ENCODE results near the gene TECR.
"Not testable (repeated sequence)": the region's sequence is repeated elsewhere in the genome, so short reads cannot be mapped to it uniquely, and the experiment has no call there.

The TECR gene

DNA sequence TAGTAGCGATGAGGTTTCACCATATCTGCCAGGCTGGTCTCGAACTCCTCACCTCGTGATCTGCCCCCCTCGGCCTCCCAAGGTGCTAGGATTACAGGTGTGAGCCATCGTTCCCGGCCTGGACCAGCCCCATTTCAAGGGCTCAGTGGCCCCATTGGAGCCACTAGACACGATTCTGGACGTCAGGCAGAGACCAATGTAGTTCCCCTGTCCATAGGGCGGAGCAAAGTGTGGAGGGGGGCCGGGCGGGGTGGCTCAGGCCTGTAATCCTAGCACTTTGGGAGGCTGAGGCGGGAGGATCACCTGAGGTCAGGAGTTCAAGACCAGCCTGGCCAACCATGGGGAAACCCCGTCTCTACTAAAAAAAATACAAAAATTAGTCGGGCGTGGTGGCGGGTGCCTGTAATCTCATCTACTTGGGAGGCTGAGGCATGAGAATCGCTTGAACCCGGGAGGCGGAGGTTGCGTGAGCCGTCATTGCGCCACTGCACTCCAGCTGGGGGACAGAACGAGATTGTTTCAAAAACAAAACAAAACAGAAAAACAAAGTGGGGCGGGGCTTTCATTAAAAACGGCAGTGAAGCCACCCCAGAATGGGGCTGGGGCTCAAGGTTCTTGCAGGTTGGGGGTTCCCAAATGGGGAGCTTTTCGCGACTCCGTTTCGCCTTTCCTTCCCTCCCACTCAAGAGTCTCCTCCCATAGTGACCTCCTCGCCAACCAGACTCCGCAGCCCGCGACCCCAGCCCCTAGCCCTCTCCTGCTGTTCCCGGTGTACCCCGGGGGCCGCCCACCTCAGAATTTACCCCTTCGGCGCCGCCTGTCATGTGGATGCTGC lies 758 bp upstream of the TECR start:
- in situ Hi-C loops (cut with HindIII; ENCODE audit: low pct_ligation_motif_present, low pct_unique_long_range_greater_than_20kb, low sequenced_read_pairs): no loop called here
- no peak for DNase-seq

DNA sequence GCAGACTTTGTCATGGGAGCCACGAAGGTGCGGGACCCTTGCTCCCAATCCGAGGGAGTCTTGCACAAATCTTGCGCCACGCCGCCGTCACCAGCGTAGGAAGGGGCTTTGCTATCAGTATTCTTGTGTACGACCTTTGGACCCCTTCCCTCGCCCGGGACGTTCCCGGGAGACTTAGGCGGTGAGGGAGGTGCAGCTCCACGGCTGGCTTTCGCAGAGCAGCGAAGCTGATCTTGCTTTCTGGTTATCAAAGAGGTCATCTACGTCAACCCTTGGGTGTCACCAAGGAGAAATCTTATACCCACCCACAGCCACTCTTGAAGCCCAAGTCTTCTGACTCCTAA lies 583 bp downstream of the TECR start:
- DNase-seq: no peak
- in situ Hi-C loops (cut with HindIII; ENCODE audit: low pct_ligation_motif_present, low pct_unique_long_range_greater_than_20kb, low sequenced_read_pairs): no loop called here

DNA sequence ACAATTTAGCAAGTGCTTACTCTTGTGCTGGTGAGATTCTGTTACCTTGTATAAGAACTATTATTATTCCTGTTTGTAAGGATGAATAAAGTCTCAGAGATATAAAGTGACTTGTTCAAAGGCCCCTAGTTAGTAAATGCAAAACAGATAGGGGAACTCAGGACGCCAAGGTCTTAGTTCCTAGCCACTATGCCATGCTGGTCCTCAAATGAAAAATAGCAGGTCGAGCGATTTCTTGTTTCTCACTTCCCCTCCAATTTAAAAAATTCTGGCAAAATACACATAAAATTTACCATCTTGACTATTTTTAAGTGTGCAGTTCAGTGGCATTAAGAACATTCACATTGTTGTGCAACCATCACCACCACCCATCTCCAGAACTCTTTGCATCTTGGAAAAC lies 1.1 kb downstream of the TECR start:
- DNase-seq: no peak

DNA sequence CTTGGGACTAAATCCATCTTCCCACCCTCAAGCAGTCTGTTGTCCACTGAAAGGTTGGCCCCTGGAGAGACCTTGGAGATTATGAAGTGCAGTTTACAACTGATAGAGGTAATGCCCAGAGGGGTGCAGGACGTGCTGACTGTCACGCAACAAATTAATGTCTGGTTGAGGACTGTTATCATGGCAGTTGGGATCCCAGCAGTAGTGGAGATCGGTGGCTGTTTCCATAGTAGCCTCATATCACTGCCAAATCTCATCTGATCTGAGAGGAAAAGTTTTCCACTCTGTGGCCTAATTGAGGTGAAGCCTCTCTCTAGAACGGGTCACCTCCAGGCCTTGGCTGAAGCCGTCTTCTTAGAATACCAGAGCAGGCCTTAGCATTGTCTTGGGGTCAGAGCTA lies 4.1 kb downstream of the TECR start:
- no peak for DNase-seq
- in situ Hi-C loops (cut with HindIII; ENCODE audit: low pct_ligation_motif_present, low pct_unique_long_range_greater_than_20kb, low sequenced_read_pairs): no loop called here

More for the DNA sequence above, 1.1 kb downstream of the TECR start:
- in situ Hi-C loops (cut with HindIII; ENCODE audit: low pct_ligation_motif_present, low pct_unique_long_range_greater_than_20kb, low sequenced_read_pairs): no loop called here

DNA sequence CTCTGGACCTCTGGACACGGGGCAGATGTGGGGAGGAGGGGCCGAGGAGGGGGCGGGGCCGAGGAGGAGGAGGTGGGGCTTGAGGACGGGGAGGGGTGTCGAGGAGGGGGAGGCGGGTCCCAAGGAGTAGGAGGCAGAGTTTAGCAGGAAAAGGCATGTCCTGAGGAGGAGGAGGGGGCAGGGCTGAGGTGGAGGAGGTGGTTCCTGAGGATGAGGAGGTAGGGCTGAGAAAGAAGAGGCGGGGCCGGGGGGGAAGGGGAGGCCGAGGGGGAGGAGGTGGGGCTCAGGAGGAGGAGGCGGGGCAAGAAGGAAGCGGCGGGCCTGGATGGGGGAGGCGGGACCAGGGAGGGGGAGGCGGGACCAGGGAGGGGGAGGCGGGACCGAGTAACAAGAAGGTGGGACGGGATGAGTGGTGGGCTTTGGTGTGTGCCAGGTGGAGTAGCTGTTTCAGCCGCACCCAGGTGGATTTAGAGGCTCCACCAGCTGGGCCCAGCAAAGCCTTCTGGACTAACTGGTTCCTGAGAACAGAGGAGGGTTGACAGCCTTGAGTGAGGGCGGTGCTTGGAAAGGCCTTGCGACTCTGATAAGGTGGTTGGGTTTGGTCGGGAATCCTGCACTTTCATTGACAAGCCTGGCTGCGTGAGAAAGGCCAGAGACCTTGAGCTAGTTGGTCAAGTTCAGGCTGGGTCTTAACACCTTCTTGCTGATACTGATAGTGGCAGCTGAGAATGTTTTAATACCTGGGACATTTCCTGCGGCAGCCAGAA lies 7.7 kb downstream of the TECR start:
- DNase-seq: no peak
- in situ Hi-C loops (cut with HindIII; ENCODE audit: low pct_ligation_motif_present, low pct_unique_long_range_greater_than_20kb, low sequenced_read_pairs): no loop called here

DNA sequence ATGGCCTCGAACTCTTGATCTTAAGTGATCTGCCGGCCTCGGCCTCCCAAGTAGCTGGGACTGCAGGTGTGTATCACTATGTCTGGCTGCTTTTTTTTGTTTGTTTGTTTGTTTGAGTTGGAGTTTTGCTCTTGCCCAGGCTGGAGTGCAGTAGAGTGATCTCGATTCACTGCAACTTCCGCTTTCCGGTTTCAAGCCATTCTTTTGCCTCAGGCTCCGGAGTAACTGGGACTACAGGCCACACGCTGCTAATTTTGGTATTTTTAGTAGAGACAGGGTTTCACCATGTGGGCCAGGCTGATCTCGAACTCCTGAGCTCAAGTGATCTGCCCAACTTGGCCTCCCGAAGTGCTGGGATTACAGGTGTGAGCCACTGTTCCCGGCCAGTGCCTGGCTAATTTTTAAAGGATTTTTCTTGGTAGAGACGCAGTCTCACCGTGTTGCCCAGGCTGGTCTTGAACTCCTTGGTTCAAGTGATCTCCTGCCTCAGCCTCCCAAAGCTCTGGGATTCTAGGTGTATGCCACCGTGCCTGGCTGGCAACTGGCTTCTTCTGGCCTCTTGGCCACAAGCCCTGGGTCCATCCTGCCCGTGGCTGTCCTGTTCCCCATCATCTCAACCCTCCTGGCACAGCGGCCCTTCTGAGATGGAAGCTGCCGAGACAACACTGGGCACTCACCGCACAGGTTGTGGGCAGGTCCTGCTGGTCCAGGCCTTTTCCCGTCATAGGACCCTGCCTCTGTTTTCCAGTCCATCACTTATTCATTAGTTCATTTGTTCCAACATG lies 11.5 kb downstream of the TECR start:
- DNase-seq: no peak
- in situ Hi-C loops (cut with HindIII; ENCODE audit: low pct_ligation_motif_present, low pct_unique_long_range_greater_than_20kb, low sequenced_read_pairs): no loop called here

DNA sequence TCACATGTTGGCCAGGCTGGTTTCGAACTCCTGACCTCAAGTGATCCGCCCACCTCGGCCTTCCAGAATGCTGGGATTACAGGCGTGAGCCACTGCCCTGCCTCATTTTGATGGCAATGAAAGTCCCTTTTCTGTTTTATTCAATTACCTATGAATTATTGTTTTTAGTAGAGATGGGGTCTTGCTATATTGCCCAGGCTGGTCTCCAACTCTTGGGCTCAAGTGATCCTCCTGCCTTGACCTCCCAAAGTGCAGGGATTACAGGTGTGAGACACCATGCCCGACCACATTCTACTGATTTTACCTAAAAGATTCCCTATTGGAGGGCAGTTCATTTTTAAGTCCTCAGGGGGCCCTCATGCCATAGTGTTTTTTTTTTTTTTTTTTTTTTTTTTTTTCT lies 12.6 kb downstream of the TECR start:
- in situ Hi-C loops (cut with HindIII; ENCODE audit: low pct_ligation_motif_present, low pct_unique_long_range_greater_than_20kb, low sequenced_read_pairs); DNase-seq: not testable (repeated sequence)

DNA sequence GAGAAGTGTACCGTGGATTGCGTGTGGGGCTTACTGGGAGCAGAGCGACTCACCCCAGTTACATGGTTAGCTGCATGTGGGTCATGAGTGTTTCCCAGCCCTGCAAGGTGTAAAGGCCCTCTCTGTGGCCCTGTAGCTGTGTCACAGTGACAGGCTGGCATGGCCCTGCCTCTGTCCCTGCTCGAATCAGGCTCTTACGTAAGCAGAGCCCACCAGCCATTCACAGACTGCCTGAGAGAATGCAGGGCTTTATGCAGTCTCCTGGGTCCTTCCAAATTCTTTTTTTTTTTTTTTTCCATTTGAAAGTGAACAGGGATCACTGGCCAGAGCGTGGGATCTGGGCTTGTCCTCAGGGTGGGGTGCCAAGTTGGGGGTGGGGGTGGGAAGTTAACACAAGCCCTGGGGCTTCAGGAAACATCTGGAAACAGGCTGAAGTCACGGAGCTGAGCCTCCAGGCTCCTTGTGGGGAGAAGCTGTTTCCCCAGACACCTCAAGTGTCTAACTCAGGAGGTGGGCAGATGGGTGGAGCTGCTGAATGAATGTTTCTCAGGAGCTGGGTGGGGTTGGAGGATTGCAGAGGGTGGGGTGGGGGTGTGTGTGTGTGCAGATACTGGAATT lies 13.4 kb downstream of the TECR start:
- in situ Hi-C loops (cut with HindIII; ENCODE audit: low pct_ligation_motif_present, low pct_unique_long_range_greater_than_20kb, low sequenced_read_pairs): no loop called here
- no peak for DNase-seq

DNA sequence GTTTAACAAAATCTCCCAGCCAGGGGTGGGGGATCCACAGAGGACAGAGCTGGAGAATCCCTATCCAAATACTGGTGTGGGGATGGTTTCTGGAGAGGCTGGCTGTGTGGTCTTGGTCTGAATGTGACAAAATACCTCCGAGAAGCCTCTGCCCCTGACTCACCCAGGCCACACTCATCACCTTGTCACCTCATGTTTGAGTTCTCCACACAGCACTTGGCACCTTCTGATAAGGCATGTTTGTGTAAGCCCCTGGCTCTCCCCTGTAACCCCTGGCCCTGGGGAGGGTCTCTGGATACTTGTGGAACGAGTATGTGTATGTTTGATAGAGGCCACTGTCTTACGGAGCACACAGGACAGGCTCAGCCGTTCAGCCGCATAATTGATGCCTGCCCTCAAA lies 14.7 kb downstream of the TECR start:
- in situ Hi-C loops (cut with HindIII; ENCODE audit: low pct_ligation_motif_present, low pct_unique_long_range_greater_than_20kb, low sequenced_read_pairs): no loop called here

DNA sequence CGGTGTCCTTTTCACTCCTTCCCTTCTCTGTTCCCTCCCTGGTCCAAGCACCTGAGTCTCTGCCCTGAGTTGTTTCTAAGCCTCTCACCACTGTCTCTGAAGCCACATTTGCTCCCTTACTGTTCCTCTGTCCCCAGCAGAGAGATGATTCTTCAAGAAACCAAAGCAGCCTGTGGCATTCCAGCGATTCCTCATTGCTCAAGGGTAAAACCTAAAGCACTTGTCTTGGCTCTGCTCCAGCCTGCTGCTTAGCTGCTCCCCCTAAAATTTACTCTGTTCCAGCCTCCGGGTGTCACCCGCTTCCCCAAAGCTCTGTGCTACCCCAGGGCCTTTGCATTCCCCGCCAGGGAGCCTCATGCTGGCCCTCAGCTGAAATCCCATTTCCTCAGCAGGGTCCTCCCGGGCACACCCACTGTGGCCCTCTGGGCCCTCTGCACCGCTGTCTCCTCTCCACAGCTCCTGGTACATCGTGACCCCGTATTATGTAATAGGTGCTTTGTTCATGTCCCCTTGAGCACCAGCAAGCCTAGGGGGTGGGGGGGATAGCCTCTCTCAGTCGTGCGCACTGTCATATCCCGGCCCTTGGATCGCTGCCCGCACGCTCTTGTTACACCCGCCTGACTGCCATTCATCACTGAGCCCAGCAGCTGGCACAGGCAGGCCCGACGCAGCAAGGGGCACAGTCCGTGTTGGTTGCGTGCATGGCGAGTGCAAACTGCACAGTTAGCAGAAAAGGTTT lies 15.8 kb downstream of the TECR start:
- in situ Hi-C loops (cut with HindIII; ENCODE audit: low pct_ligation_motif_present, low pct_unique_long_range_greater_than_20kb, low sequenced_read_pairs): no loop called here
- DNase-seq: no peak

More for the DNA sequence above, 14.7 kb downstream of the TECR start:
- DNase-seq: no peak

DNA sequence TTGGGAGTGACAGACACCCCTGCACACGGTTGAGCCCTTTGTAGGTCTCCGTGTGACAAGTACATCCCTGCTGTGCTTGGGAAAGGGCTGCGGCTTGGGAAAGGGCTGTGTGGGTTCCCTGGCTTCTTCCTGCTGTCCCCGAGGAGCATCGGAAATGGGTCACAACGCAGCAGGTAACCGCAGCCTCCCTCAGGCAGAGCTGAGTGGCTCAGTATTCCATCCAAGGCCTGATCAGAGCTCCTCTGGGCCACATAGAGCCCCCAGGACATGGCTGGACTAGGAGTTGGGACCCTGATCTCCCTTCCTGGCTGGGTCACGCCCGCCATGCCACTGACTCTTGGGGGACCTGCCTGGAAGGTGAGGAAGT lies 16.3 kb downstream of the TECR start:
- in situ Hi-C loops (cut with HindIII; ENCODE audit: low pct_ligation_motif_present, low pct_unique_long_range_greater_than_20kb, low sequenced_read_pairs): no loop called here
- DNase-seq: no peak

DNA sequence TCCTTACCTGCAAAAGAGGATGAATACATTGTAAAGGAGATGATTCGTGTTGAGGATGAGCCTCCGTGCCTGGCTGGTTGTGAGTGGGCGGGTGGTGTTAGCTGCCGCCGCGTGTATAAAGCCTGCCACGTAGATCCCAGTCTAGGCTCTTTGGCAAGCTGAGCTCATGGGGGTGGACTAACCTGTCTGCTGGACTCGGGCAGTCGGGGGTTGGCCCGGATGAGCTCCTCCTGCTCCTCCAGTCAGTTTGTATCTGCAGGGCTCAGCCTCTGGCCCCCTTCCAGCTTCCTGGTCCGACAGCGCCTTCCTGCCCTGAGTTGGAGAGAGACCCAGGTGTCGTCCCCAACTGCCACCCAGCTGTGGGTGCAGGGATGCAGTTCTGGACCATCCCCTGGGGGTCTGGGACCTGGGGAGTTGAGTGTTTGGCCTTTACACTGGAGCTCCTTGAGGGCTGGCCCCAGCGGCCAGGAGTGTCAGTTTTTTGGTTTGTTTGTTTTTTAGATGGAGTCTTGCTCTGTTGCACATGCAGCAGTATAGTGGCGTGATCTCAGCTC lies 20.9 kb downstream of the TECR start:
- in situ Hi-C loops (cut with HindIII; ENCODE audit: low pct_ligation_motif_present, low pct_unique_long_range_greater_than_20kb, low sequenced_read_pairs): no loop called here

DNA sequence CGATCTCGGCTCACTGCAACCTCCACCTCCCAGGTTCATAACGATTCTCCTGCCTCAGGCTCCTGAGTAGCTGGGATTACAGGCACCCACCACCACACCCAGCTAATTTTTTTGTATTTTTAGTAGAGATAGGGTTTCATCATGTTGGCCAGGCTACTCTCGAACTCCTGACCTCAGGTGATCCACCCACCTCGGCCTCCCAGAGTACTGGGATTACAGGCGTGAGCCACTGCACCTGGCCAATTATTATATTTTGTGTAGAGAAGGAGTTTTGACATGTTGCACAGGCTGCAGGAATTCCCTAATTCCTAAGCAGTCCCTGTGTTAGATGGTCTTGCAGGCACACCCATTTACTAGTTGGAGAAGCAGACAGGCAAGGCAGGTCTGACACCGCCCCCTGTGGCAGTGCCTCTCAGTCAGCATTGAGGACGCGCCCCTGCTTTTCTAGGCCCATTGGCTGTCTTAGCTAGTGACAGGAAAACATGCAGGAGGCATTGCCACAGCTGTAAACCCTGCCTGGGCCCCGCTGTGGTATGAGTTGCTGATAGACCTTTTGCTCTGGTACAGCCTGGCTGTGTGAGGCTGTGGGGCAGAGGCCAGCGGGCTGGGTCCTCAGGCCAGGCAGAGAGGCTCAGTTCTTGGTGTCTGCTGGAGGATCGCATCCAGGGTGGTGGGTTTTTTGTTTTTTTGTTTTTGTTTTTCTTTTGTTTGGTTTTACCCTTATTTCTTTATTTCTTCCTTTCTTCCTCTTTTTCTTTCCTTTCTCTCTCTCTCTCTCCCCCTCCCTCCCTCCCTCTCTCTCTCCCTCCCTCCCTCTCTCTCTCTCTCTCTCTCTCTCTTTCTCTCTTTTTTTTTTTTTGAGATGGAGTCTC lies 22.0 kb downstream of the TECR start:
- in situ Hi-C loops (cut with HindIII; ENCODE audit: low pct_ligation_motif_present, low pct_unique_long_range_greater_than_20kb, low sequenced_read_pairs); DNase-seq: not testable (repeated sequence)

More for the DNA sequence above, 20.9 kb downstream of the TECR start:
- DNase-seq: no peak

DNA sequence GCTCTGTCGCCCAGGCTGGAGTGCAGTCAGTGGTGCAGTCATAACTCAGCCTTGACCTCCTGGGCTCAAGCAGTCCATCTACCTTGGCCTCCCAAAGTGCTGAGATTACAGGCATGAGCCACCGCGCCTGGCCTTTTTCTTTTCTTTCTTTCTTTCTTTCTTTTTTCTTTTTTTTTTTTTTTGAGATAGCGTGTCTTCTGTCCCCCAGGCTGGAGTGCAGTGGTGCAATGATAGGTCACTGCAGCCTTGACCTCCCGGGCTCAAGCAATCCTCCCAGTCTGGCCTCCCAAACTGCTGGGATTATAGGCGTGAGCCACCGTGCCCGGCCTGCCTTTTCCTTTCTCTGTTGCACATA lies 22.6 kb downstream of the TECR start:
- in situ Hi-C loops (cut with HindIII; ENCODE audit: low pct_ligation_motif_present, low pct_unique_long_range_greater_than_20kb, low sequenced_read_pairs); DNase-seq: not testable (repeated sequence)

DNA sequence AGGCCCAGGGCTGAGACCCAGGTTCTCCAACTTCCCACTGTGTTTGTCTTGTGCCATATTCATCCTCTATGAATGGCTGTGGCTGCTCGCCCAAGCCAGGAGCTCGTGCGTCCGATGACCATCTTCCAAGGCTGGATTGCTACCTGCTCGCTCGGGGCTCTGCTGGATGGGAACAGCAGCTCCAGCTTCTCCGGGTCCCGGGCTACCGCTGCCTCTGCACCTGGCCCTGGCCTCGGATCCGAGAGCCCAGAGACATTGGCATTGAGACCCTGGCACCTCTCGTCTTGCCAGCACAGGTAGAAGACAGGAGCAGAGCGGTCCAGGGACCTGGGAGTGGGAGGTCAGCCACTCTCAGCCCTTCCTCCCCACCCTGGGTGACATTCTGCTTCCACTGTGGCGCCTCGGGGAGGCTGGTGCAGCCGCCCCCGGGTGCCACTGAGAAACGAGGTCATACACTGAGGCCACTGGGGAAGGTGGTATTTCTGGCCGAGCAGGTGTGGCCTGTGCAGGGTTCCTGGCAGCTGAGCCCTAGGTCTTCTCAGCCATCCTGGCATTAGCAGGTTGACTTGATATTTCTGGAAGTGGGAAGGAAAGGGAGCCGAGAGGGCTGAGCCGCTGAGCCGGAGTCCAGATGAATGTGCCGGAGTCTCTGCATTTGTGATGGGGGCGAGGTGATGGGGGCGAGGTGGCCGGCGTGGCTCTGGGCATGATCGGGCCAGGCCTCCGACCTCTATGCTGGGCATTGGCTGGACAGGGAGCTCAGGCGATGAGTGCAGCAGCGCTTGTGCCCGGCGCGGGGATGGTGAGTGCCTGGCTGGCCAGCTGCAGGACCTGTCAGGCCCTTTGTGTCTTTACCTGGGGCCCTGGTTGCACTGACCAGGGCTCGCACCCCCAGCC lies 23.9 kb downstream of the TECR start:
- no peak for DNase-seq
- in situ Hi-C loops (cut with HindIII; ENCODE audit: low pct_ligation_motif_present, low pct_unique_long_range_greater_than_20kb, low sequenced_read_pairs): no loop called here

DNA sequence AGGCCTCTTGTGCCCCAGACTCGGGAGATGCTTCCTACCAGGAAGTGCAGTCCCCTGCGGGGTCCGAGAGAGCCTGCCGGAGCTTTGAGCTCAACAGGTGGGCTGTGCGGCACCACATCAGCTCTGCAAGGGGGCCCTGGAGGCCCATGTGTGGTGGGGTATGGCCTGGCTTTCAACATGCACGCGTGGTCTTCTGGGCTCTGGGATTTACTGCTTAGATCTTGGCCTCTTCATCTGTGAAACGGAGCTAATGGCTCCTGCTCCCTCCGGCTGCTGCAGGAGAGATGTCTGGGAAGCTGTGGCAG lies 24.5 kb downstream of the TECR start:
- no peak for DNase-seq
- in situ Hi-C loops (cut with HindIII; ENCODE audit: low pct_ligation_motif_present, low pct_unique_long_range_greater_than_20kb, low sequenced_read_pairs): no loop called here
